ENCODE data around the gene ZYX.
A peak's percentile ranks its signal among the peaks of the same experiment; 100 is the strongest.

ZYX gene, protein sequence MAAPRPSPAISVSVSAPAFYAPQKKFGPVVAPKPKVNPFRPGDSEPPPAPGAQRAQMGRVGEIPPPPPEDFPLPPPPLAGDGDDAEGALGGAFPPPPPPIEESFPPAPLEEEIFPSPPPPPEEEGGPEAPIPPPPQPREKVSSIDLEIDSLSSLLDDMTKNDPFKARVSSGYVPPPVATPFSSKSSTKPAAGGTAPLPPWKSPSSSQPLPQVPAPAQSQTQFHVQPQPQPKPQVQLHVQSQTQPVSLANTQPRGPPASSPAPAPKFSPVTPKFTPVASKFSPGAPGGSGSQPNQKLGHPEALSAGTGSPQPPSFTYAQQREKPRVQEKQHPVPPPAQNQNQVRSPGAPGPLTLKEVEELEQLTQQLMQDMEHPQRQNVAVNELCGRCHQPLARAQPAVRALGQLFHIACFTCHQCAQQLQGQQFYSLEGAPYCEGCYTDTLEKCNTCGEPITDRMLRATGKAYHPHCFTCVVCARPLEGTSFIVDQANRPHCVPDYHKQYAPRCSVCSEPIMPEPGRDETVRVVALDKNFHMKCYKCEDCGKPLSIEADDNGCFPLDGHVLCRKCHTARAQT
- 49.3 to 127 (median 97.5) reads per million in 9 experiments for total RNA-seq

DNA sequence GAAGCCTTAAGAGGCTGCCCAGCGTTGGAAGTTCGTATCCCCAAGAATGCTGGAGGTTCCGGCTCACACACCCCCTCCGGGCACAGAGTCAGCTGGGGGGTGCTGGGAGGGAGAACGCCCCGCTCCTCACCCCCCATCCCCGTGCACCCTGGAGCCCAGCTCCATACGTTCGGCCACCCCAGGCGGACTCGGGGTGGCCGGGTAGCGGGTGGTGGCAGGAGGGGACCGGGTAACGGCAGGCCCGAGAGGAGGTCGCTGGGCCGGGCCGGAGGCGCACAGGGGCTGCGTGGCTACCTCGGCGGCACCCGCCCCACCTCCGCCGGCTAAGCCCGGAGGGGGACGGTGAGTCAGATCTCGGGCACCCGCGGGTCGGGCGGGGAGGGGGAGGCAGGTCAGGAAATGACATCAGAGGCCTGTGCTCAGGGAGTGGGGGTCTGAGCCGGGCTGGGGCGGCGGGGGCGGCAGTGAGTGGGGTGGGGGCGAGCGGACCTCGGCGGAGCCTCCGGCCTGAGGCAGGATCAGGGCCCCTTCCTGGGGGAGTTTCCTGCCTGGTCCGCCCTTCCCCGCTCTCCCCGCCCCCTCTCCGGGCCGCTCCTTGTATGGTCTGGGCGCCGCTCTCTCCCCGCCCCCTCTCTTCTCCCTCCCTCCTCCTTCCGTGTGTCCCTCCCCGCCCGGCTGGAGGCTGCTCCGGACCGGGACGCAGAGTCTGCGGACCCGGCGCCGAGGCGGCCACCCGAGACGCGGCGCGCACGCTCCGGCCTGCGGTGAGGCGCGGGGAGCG, at the start of gene ZYX:
TSS of gene ZYX (plus strand) at position 700 of the 781 bp plus-strand sequence. CDS start 227 bp downstream, outside the sequence.
- peak; percentile 80 to 84 (median 84) for DNase-seq
- ATAC-seq (replicated peaks): peak; percentile 76
- Mint-ChIP-seq H3K27ac (peak within 1 kb of the TSS; percentile 97), H3K27me3 (no peaks in the 10 kb centered on the region), H3K4me1 (ENCODE audit: low read depth in 2 of 2) (peaks cover 45% of the 10 kb centered on the region in 2 donors), H3K9me3 (no peaks in the 10 kb centered on the region), H3K36me3 (ENCODE audit: insufficient read depth) (peaks cover 13% of the 10 kb centered on the region), H3K4me3 (peak within 1 kb of the TSS in 1 of 2 donors; percentile 97)

DNA sequence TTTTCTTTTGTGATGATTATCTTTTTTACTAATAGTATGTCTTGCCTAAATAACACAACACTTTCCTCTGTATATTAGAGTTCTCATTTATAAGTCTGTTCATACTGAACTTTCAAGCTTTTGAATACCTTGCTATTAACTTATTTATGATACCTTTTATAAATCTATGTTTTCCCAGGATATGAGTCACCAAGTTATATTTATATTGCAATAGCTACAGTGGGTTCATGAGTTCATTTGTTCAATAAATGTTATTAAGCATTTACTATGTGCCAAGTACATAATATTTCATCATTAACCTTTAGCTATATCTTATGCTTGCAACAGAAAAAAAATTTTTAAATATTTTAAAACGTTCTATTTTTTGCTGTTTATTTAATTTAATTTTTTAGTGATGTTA, 46.9 kb upstream of the ZYX start:
- no peak for ATAC-seq (replicated peaks)
- H3K4me1 Mint-ChIP-seq (ENCODE audit: low read depth in 2 of 2): peaks cover 0 to 2% of the 10 kb centered on the region in 2 donors
- DNase-seq: no peak
- no peaks in the 10 kb centered on the region for H3K36me3 Mint-ChIP-seq (ENCODE audit: insufficient read depth)
- no peak overlapping the region for H3K4me3 Mint-ChIP-seq
- peaks cover 19 to 41% of the 10 kb centered on the region in 2 donors for H3K27me3 Mint-ChIP-seq
- H3K9me3 Mint-ChIP-seq: no peaks in the 10 kb centered on the region
- H3K27ac Mint-ChIP-seq: no peak overlapping the region

DNA sequence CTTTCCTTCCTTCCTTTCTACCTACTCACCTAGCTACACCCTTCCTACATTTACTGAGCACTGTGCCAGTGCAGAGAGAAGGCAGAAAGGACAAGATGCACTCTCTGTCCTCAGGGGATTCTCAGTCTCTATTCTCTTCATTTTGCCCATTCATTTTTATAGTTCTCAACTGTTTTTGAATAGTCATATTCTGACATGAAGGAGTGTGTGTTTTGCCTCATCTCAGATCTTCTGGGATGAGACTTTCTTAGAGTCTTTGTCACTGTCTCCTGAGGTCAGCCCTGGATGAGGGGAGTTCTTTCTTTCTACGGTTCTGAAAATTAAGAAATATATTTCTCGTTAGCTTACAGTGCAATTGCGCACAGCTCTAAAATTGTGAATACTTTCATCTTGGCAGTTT, 43.9 kb upstream of the ZYX start:
- Mint-ChIP-seq H3K4me1 (ENCODE audit: low read depth in 2 of 2) (peaks cover 0 to 2% of the 10 kb centered on the region in 2 donors), H3K9me3 (no peaks in the 10 kb centered on the region), H3K36me3 (ENCODE audit: insufficient read depth) (no peaks in the 10 kb centered on the region), H3K4me3 (no peak overlapping the region), H3K27me3 (peaks cover 23 to 54% of the 10 kb centered on the region in 2 donors), H3K27ac (no peak overlapping the region)
- no peak for ATAC-seq (replicated peaks)
- DNase-seq: no peak

DNA sequence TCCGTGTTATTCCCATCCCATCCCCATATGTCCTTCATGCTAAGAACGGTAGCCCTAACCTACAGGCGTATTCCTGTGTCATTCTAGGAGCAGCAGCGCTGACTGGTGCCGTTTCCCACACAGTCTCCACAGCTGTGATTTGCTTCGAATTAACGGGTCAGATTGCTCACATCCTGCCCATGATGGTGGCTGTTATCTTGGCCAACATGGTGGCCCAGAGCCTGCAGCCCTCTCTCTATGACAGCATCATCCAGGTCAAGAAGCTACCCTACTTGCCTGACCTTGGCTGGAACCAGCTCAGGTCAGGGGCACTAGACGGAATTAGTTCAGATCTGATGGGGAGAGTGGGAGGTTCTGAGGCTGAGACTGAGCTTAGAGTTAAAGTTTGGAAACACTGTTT, 39.3 kb upstream of the ZYX start:
- Mint-ChIP-seq H3K27ac (no peak overlapping the region), H3K9me3 (no peaks in the 10 kb centered on the region), H3K4me3 (no peak overlapping the region), H3K4me1 (ENCODE audit: low read depth in 2 of 2) (peaks cover 6 to 10% of the 10 kb centered on the region in 2 donors), H3K27me3 (peaks cover 23 to 50% of the 10 kb centered on the region in 2 donors), H3K36me3 (ENCODE audit: insufficient read depth) (no peaks in the 10 kb centered on the region)
- DNase-seq (no peak), ATAC-seq (replicated peaks) (no peak)

DNA sequence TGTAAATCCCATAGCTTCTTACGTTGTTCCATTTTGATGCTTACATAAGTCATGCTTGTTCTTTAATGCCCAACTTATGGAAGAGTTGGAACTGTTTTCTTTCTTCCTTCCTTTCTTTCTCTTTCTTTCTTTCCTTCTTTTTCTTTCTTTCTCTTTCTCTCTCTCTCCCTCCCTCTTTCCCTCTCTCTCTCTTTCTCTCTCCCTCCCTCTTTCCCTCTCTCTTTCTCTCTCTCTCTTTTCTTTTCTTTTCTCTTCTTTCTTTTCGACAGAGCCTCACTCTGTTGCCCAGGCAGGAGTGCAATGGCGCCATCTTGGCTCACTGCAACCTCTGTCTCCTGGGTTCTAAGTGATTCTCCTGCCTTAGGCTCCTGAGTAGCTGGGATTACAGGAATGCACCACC, 37.5 kb upstream of the ZYX start:
- no peak overlapping the region for H3K4me3 Mint-ChIP-seq
- ATAC-seq (replicated peaks): no peak
- no peak for DNase-seq
- H3K36me3 Mint-ChIP-seq (ENCODE audit: insufficient read depth): no peaks in the 10 kb centered on the region
- no peak overlapping the region for H3K27ac Mint-ChIP-seq
- peaks cover 4 to 12% of the 10 kb centered on the region in 2 donors for H3K4me1 Mint-ChIP-seq (ENCODE audit: low read depth in 2 of 2)
- H3K9me3 Mint-ChIP-seq: no peaks in the 10 kb centered on the region
- peaks cover 16 to 44% of the 10 kb centered on the region in 2 donors for H3K27me3 Mint-ChIP-seq

DNA sequence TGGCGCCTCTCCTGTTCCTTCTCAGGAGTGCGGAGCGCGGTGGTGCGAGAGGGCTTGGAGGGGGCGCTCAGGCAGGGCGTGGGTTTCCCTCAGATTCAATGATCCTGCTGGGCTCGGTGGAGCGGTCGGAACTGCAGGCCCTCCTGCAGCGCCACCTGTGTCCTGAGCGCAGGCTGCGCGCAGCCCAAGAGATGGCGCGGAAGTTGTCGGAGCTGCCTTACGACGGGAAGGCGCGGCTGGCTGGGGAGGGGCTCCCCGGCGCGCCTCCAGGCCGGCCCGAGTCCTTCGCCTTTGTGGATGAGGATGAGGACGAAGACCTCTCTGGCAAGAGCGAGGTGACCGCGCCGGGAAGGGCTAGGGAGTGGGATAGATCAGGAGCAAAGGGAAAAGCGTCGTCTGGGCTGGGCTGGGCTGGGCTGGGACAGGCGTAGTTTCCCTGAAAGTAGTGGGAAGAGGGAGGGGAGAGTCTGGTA, 35.7 kb upstream of the ZYX start:
- Mint-ChIP-seq H3K27me3 (peaks cover 7 to 25% of the 10 kb centered on the region in 2 donors), H3K4me3 (peak overlapping the region; percentile 73 to 78), H3K27ac (peak overlapping the region; percentile 41 to 46)

DNA sequence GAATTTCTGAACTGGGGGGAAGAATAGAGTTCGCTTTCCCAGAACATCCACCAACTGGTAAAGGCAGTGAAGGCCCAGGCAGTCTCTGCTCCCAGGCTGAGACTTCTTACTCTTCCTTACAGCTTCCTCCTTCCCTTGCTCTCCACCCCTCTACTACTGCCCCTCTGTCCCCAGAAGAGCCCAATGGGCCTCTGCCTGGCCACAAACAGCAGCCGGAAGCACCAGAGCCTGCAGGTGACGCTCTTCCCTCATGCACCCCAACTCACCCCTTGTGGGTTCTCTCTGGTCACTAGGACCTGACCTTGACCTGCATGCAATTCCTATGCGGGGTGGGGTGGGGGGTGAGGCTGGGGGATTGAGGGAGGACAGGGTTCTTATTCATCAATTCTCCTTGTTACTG, 35.1 kb upstream of the ZYX start:
- H3K4me1 Mint-ChIP-seq (ENCODE audit: low read depth in 2 of 2): peaks cover 4 to 12% of the 10 kb centered on the region in 2 donors
- H3K4me3 Mint-ChIP-seq: peak overlapping the region; percentile 73 to 78
- no peak for ATAC-seq (replicated peaks)
- no peak for DNase-seq
- H3K36me3 Mint-ChIP-seq (ENCODE audit: insufficient read depth): no peaks in the 10 kb centered on the region
- H3K9me3 Mint-ChIP-seq: no peaks in the 10 kb centered on the region
- no peak overlapping the region for H3K27ac Mint-ChIP-seq
- H3K27me3 Mint-ChIP-seq: peaks cover 7 to 23% of the 10 kb centered on the region in 2 donors

More for the DNA sequence above, 35.7 kb upstream of the ZYX start:
- ATAC-seq (replicated peaks) (peak; percentile 99), DNase-seq (peak; percentile 48 to 53 (median 51))
- H3K4me1 Mint-ChIP-seq (ENCODE audit: low read depth in 2 of 2): peaks cover 4 to 12% of the 10 kb centered on the region in 2 donors
- H3K36me3 Mint-ChIP-seq (ENCODE audit: insufficient read depth): no peaks in the 10 kb centered on the region
- no peaks in the 10 kb centered on the region for H3K9me3 Mint-ChIP-seq

DNA sequence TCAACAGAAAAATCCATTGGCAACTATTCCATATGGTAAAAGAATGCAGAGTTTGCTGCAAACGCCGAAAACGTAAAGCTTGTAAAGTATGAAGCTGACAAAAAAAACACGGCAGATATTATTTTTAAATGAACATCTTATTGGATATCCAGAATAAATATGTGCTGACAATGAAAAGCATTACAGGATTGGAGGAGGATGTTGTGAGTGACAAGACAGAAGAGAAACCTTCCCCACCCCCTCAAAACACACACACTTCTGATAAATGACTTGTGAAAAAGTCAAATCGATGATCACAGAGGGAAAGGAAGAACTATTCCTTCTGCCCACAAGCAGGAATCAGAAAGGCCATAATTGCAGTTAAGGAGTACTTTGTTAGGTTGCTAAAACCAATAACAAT, 33.2 kb upstream of the ZYX start:
- no peak for DNase-seq
- H3K36me3 Mint-ChIP-seq (ENCODE audit: insufficient read depth): no peaks in the 10 kb centered on the region
- no peak overlapping the region for H3K27ac Mint-ChIP-seq

DNA sequence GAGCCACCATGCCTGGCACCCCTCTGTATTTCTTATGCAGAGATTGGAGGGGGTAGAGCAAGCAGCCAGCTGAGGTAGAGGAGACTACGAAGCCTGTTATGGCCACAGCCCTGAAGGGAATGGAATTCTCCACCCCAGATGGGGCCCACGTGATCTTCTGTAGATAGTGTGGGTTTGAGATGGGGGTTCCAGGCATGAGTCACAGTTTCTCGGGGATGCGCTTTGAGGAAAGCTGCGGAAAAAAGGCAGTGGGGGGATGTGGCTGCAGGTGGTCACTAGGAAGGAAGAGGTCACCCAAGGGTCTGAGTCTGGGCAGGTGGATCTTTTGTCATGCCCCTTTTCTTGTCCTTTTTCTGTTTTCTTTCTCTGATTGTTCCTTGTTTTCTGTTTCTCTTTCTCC, 30.1 kb upstream of the ZYX start:
- no peak for ATAC-seq (replicated peaks)
- peaks cover 9 to 22% of the 10 kb centered on the region in 2 donors for H3K27me3 Mint-ChIP-seq

More for the DNA sequence above, 33.2 kb upstream of the ZYX start:
- no peaks in the 10 kb centered on the region for H3K9me3 Mint-ChIP-seq
- ATAC-seq (replicated peaks): no peak
- peaks cover 4 to 12% of the 10 kb centered on the region in 2 donors for H3K4me1 Mint-ChIP-seq (ENCODE audit: low read depth in 2 of 2)
- H3K4me3 Mint-ChIP-seq: no peak overlapping the region
- peaks cover 10 to 28% of the 10 kb centered on the region in 2 donors for H3K27me3 Mint-ChIP-seq

DNA sequence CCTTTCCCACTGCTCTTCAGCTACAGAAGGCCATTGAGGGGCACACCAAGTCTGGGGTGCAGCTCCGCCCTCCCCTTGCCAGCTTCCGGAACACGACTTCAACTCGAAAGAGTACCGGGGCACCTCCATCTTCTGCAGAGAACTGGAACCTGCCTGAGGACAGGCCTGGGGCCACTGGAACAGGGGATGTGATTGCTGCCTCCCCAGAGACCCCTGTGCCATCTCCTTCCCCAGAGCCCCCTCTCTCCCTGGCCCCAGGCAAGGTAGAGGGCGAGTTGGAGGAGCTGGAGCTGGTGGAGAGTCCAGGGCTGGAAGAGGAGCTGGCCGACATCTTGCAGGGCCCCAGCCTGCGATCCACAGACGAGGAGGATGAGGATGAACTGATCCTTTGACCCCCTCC, 29.6 kb upstream of the ZYX start:
- Mint-ChIP-seq H3K27ac (peak overlapping the region in 1 of 2 donors; percentile 15), H3K4me3 (no peak overlapping the region), H3K9me3 (no peaks in the 10 kb centered on the region), H3K27me3 (peaks cover 9 to 17% of the 10 kb centered on the region in 2 donors), H3K4me1 (ENCODE audit: low read depth in 2 of 2) (peaks cover 1 to 7% of the 10 kb centered on the region in 2 donors), H3K36me3 (ENCODE audit: insufficient read depth) (no peaks in the 10 kb centered on the region)
- DNase-seq (no peak), ATAC-seq (replicated peaks) (no peak)

More for the DNA sequence above, 30.1 kb upstream of the ZYX start:
- DNase-seq: no peak
- Mint-ChIP-seq H3K4me1 (ENCODE audit: low read depth in 2 of 2) (peaks cover 1 to 7% of the 10 kb centered on the region in 2 donors), H3K4me3 (no peak overlapping the region), H3K9me3 (no peaks in the 10 kb centered on the region), H3K27ac (peak overlapping the region in 1 of 2 donors; percentile 15), H3K36me3 (ENCODE audit: insufficient read depth) (no peaks in the 10 kb centered on the region)

DNA sequence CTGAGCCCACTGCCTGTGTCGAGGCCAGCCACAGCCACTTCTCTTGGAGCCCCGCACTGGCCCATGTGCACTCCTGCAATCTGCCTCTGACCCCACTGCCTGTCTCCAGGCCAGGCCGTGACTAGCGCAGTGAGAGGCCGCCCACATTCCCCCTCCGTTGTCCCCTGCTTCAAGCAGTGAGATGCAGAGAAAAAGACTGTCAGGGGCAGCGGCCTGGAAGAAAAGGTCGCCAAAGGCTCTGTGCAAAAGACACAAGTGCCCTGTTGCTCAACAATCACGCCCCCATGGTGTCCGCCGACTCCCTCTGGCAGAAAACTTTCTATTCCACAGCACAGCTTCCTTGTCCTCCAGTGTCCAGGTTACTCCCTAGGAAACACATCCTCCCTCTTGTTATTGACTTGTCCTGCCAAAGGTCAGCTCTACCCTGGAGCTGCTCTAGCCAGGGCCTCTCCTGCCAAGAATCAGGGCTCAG, 28.6 kb upstream of the ZYX start:
- Mint-ChIP-seq H3K9me3 (no peaks in the 10 kb centered on the region), H3K36me3 (ENCODE audit: insufficient read depth) (peaks cover 3% of the 10 kb centered on the region), H3K4me1 (ENCODE audit: low read depth in 2 of 2) (peaks cover 1 to 3% of the 10 kb centered on the region in 2 donors), H3K27ac (peak overlapping the region in 1 of 2 donors; percentile 42), H3K27me3 (peaks cover 9 to 16% of the 10 kb centered on the region in 2 donors), H3K4me3 (no peak overlapping the region)
- ATAC-seq (replicated peaks) (no peak), DNase-seq (no peak)

DNA sequence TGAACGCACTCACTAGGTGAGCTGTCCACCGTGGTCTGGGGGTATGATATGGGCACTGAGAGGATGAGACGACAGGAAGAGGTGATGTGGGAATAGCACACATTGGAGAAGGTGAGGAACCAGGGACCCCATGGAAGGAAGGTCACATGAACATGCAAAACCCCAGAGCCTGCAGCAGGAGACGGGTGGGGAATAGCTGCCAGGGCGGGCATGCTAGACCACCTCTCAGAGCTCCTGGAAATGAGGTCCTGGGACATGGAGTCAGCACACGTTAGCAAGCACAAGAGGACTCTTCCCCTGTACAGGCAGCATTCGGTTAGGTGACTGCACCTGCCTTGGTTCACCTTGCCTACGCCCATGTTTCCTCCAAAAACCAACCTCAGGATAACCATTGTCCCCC, 26.8 kb upstream of the ZYX start:
- H3K27me3 Mint-ChIP-seq: peaks cover 9 to 16% of the 10 kb centered on the region in 2 donors
- H3K27ac Mint-ChIP-seq: no peak overlapping the region
- H3K4me3 Mint-ChIP-seq: no peak overlapping the region
- DNase-seq (no peak), ATAC-seq (replicated peaks) (no peak)
- peaks cover 1 to 3% of the 10 kb centered on the region in 2 donors for H3K4me1 Mint-ChIP-seq (ENCODE audit: low read depth in 2 of 2)
- no peaks in the 10 kb centered on the region for H3K9me3 Mint-ChIP-seq
- H3K36me3 Mint-ChIP-seq (ENCODE audit: insufficient read depth): peaks cover 3% of the 10 kb centered on the region

DNA sequence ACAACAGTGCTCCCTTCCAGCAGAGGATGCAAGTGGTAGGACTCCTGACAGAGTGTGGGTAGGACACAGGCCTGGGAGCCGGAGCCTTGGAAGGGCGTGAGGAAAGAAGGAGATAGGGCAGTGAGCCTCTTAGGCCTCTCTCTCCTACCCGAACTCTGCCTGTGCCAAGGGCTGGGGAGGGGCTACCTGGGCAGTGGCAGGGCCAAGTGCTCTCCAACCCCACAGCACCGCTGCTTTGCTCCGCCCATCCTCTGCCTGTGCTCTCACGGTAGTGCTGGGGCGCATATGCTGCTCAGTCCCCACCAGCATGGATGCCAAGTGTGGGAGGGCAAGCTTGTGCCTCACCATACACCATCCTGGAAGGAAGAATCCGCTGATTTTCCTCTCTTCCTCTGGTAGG, 26.2 kb upstream of the ZYX start:
- ATAC-seq (replicated peaks) (no peak), DNase-seq (no peak)
- Mint-ChIP-seq H3K27ac (no peak overlapping the region), H3K27me3 (peaks cover 9 to 16% of the 10 kb centered on the region in 2 donors), H3K9me3 (no peaks in the 10 kb centered on the region), H3K4me3 (no peak overlapping the region), H3K4me1 (ENCODE audit: low read depth in 2 of 2) (peaks cover 1 to 3% of the 10 kb centered on the region in 2 donors), H3K36me3 (ENCODE audit: insufficient read depth) (peaks cover 3% of the 10 kb centered on the region)

Measured in effector memory CD8-positive, alpha-beta T cell (primary cell).